WTC11 (cell line): Measurements from ENCODE around the gene HID1. TPM values are rescaled to one million over a fixed set of nuclear protein-coding genes. Genes with fewer than 3 reads are reported as not detected.
A peak's percentile ranks its signal among the peaks of the same experiment; 100 is the strongest.
"Not testable (repeated sequence)": the region's sequence is repeated elsewhere in the genome, so short reads cannot be mapped to it uniquely, and the experiment has no call there.

ENCODE experiments used
- ATAC-seq: fragments of 200-7000 bp; cut with Tn5 transposase; 2 replicates; pipeline ENCODE4 v1.10.0; 2021; ENCODE audit warnings: mild to moderate bottlenecking, moderate library complexity
- CTCF ChIA-PET: fragments of 300-600 bp; sonication (Branson Sonifier 250); formaldehyde crosslinking; loops from one replicate; lab custom pipeline; 2021; ENCODE audit warnings: antibody characterized with exemption; lab: Charles Lee
- POLR2A ChIA-PET: fragments of 350-600 bp; sonication (Branson Sonifier 250); formaldehyde crosslinking; loops from one replicate; lab custom pipeline; 2021; ENCODE audit warnings: antibody characterized with exemption; lab: Charles Lee
- DNase-seq: peaks from one replicate; pipeline ENCODE4 v3.0.0; 2021; ENCODE audit warnings: low spot score
- H3K27ac Mint-ChIP-seq: 2 replicates; pipeline ENCODE4 v1.8.0; 2021; ENCODE audit warnings: mixed read lengths
- H3K27me3 Mint-ChIP-seq: 2 replicates; pipeline ENCODE4 v1.8.0; 2021; ENCODE audit warnings: low read depth, mild to moderate bottlenecking, moderate library complexity, mixed read lengths
- H3K36me3 Mint-ChIP-seq: 2 replicates; pipeline ENCODE4 v1.8.0; 2021; ENCODE audit warnings: mixed read lengths
- H3K4me1 Mint-ChIP-seq: 2 replicates; pipeline ENCODE4 v1.8.0; 2022; ENCODE audit warnings: mixed read lengths
- H3K4me3 Mint-ChIP-seq: 2 replicates; pipeline ENCODE4 v1.8.0; 2021; ENCODE audit warnings: mild to moderate bottlenecking, moderate library complexity, mixed read lengths
- H3K9me3 Mint-ChIP-seq: 2 replicates; pipeline ENCODE4 v1.8.0; 2021; ENCODE audit warnings: mixed read lengths
- AFF4 ChIP-seq: sonication (generic); formaldehyde crosslinking; IDR thresholded peaks from 2 replicates; pipeline ENCODE4 v1.8.1; 2023; ENCODE audit warnings: mild to moderate bottlenecking, missing genetic modification reagents, borderline replicate concordance
- ETV6 ChIP-seq: sonication (generic); formaldehyde crosslinking; IDR thresholded peaks from 2 replicates; pipeline ENCODE4 v1.8.1; 2022; ENCODE audit warnings: mild to moderate bottlenecking, missing genetic modification reagents
- FOXJ3 ChIP-seq: sonication (generic); formaldehyde crosslinking; IDR thresholded peaks from 2 replicates; pipeline ENCODE4 v1.9.0; 2021; ENCODE audit warnings: missing genetic modification reagents, mild to moderate bottlenecking, borderline replicate concordance
- GABPB1 ChIP-seq: sonication (generic); formaldehyde crosslinking; IDR thresholded peaks from 2 replicates; pipeline ENCODE4 v1.8.1; 2023; ENCODE audit warnings: mild to moderate bottlenecking, missing genetic modification reagents
- GRHL2 ChIP-seq: fragments of 250-450 bp; sonication (Bioruptor Pico); IDR thresholded peaks from 2 replicates; pipeline ENCODE4 v1.8.0; 2022; ENCODE audit warnings: mild to moderate bottlenecking, moderate library complexity; ENCODE audit not compliant: insufficient replicate concordance, severe bottlenecking
- HMGA2 ChIP-seq: fragments of 250-450 bp; sonication (Bioruptor Pico); IDR thresholded peaks from 2 replicates; pipeline ENCODE4 v1.4.0; 2021; ENCODE audit warnings: mild to moderate bottlenecking, moderate library complexity
- KAT7 ChIP-seq: sonication (generic); formaldehyde crosslinking; IDR thresholded peaks from 2 replicates; pipeline ENCODE4 v1.8.1; 2023; ENCODE audit warnings: missing genetic modification reagents, mild to moderate bottlenecking, borderline replicate concordance
- NR1H2 ChIP-seq: sonication (generic); formaldehyde crosslinking; IDR thresholded peaks from 2 replicates; pipeline ENCODE4 v1.9.0; 2021; ENCODE audit warnings: mild to moderate bottlenecking, moderate library complexity, missing genetic modification reagents
- NR3C1 ChIP-seq: sonication (generic); formaldehyde crosslinking; conservative IDR thresholded peaks from 2 replicates; pipeline ENCODE4 v1.8.1; 2023; ENCODE audit warnings: low read depth, mild to moderate bottlenecking, missing genetic modification reagents
- SOX15 ChIP-seq: fragments of 250-450 bp; sonication (Bioruptor Pico); IDR thresholded peaks from 2 replicates; pipeline ENCODE4 v1.9.0; 2021; ENCODE audit warnings: mild to moderate bottlenecking
- SP1 ChIP-seq: sonication (generic); formaldehyde crosslinking; conservative IDR thresholded peaks from 2 replicates; pipeline ENCODE4 v1.8.1; 2022; ENCODE audit warnings: missing genetic modification reagents
- TCF7 ChIP-seq: sonication (generic); formaldehyde crosslinking; IDR thresholded peaks from 2 replicates; pipeline ENCODE4 v1.8.0; 2022; ENCODE audit warnings: mild to moderate bottlenecking, low read depth, missing genetic modification reagents, moderate library complexity
- ZNF121 ChIP-seq: sonication (generic); formaldehyde crosslinking; IDR thresholded peaks from 2 replicates; pipeline ENCODE4 v1.8.0; 2023; ENCODE audit warnings: missing genetic modification reagents
- ZNF512 ChIP-seq: sonication (generic); formaldehyde crosslinking; IDR thresholded peaks from 2 replicates; pipeline ENCODE4 v1.8.1; 2022; ENCODE audit warnings: missing genetic modification reagents, borderline replicate concordance
- ZNF671 ChIP-seq: fragments of 250-450 bp; sonication (Bioruptor Pico); IDR thresholded peaks from 2 replicates; pipeline ENCODE4 v1.8.0; 2021; ENCODE audit warnings: mild to moderate bottlenecking
- total RNA-seq: library from RNA; stranded (reverse); gene quantifications from 3 replicates; pipeline ENCODE4 v1.2.3, GENCODE V29; 2021

The HID1 gene
- total RNA-seq, 1 experiment from 2014 or later, result 16.7 TPM

- no peak for TF ChIP-seq GRHL2
- TF ChIP-seq ETV6 (CRISPR knock-in tag), result no peak
- TF ChIP-seq ZNF671, result no peak
- no peak for TF ChIP-seq KAT7
- no peak for TF ChIP-seq AFF4
- no peak for TF ChIP-seq SP1
- no peak for TF ChIP-seq HMGA2 (CRISPR knock-in tag)
- TF ChIP-seq SOX15 (CRISPR knock-in tag), result no peak
- TF ChIP-seq GABPB1, result no peak
These were observed 35.8 kb upstream of the HID1 start (continued) for GRCh38 chr17:75008373-75008772.

GRCh38 chr17:75006653-75007052 is 34.1 kb upstream of the HID1 start:
- ChIA-PET POLR2A (no interaction called here), CTCF (interaction anchor here (1.0 to 2.8 kb wide), 2 partner anchors 45 to 134 kb away, joined by 3 to 14 read pairs; partner anchors contain the start of gene FDXR)
- no peaks in the 10 kb centered on the region for H3K9me3 Mint-ChIP-seq
- H3K4me1 Mint-ChIP-seq, result peaks cover 10% of the 10 kb centered on the region
- H3K4me3 Mint-ChIP-seq, result no peak overlapping the region
- no peaks in the 10 kb centered on the region for H3K27me3 Mint-ChIP-seq
- no peak for ATAC-seq
- H3K27ac Mint-ChIP-seq, result no peak overlapping the region; the same call in 1 of the 2 replicates
- no peak for DNase-seq
- peaks cover 10% of the 10 kb centered on the region for H3K36me3 Mint-ChIP-seq
- TF ChIP-seq AFF4, result no peak
- TF ChIP-seq ZNF512 (CRISPR knock-in tag), result no peak
- no peak for TF ChIP-seq NR1H2 (CRISPR knock-in tag)
- TF ChIP-seq TCF7 (CRISPR knock-in tag), result no peak
- no peak for TF ChIP-seq NR3C1 (CRISPR knock-in tag)
- 0 out of 2 replicates have a peak, but pooled peaks have one; percentile 12 for TF ChIP-seq GABPB1
- no peak for TF ChIP-seq FOXJ3

GRCh38 chr17:75006084-75006483 is 33.5 kb upstream of the HID1 start:
- POLR2A ChIA-PET, result not testable (repeated sequence)
- peak; percentile 34; the same call in 1 of the 2 replicates for TF ChIP-seq ZNF121 (CRISPR knock-in tag)
- TF ChIP-seq, all 79 proteins: peak for 1; not testable (repeated sequence) for 78

More at GRCh38 chr17:75006084-75006483, 33.5 kb upstream of the HID1 start:
- DNase-seq, H3K27ac Mint-ChIP-seq, H3K27me3 Mint-ChIP-seq, H3K9me3 Mint-ChIP-seq, ATAC-seq, H3K4me1 Mint-ChIP-seq, H3K4me3 Mint-ChIP-seq: not testable (repeated sequence)
- CTCF ChIA-PET, result interaction anchor here (1.0 to 2.8 kb wide), 2 partner anchors 45 to 133 kb away, joined by 3 to 14 read pairs; partner anchors contain the start of gene FDXR
- H3K36me3 Mint-ChIP-seq, result peaks cover 12% of the 10 kb centered on the region
